ENCODE results near the gene OGFR.

OGFR gene

DNA sequence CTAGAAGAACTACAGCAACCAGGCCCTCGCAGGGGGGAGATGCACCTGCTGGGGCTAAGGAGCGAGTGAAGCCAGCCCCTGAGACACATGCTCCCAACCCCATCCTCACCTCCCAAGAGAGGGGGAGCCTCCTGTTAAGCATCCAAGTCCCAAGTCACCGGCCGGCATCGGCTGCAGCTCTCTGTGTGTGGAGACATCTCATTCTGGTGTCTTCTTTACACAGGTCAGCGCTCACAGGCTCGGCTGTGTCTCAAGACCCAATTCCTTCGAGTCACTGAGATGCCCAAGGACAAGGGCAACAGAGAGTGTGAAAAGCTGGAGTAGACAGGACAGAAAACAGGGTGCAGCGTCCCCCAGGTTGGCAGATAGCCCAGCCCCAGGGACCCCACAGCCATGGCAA lies 29.4 kb upstream of the OGFR start:
- DNase-seq, result no peak
- H3K4me3 ChIP-seq (ENCODE audit: insufficient read depth, low read depth, low read length, poor library complexity, severe bottlenecking), result no peak overlapping the region
- no peaks in the 10 kb centered on the region for H3K27me3 ChIP-seq (replicated peaks; ENCODE audit: control insufficient read depth, insufficient read depth, low read length, poor library complexity, severe bottlenecking)
- no peak overlapping the region for H3K27ac ChIP-seq (ENCODE audit: insufficient read depth, low read length, poor library complexity, severe bottlenecking)
- no peaks in the 10 kb centered on the region for H3K9me3 ChIP-seq (ENCODE audit: control insufficient read depth, low read length)
- H3K36me3 ChIP-seq (ENCODE audit: control insufficient read depth, insufficient read depth, low read length), result no peaks in the 10 kb centered on the region
- H3K4me1 ChIP-seq (ENCODE audit: control insufficient read depth, insufficient read depth, low read length, poor library complexity, severe bottlenecking), result peaks cover 37% of the 10 kb centered on the region

DNA sequence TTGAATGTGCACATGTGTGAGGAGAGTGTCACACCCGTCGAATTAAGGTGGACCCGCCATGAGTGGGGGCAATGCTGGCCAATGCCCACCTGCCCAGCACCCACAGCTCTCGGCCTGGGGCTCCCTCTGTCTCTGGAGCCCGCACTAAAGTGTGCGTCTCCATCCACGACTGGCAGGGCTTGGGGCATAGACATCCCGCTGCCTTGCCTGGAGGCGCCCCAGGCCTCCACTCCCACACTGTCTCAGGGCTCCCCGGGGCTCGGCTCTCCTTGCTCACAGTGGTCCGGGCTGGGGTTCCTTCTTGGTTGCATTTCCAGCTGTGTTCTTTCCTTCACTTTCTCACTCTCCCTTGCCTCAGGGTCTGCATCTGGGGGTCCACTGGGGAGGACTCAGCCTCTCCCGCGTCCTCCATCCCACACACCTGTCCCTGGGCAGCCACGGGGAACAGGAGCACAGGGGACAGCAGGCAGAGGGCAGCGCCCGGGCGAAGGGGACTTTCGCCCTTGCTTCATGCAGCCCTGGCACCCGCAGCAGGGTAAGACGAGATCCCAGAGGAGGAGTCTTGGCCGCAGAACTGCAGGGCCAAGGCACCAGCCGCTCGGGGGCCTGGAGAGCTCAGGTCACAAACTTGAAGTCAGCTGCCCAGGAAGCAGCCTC lies 28.5 kb upstream of the OGFR start:
- peak overlapping the region; percentile 56 for H3K27ac ChIP-seq (ENCODE audit: insufficient read depth, low read length, poor library complexity, severe bottlenecking)
- no peak for DNase-seq
- H3K9me3 ChIP-seq (ENCODE audit: control insufficient read depth, low read length), result no peaks in the 10 kb centered on the region
- H3K4me3 ChIP-seq (ENCODE audit: insufficient read depth, low read depth, low read length, poor library complexity, severe bottlenecking), result peak overlapping the region; percentile 39
- peaks cover 37% of the 10 kb centered on the region for H3K4me1 ChIP-seq (ENCODE audit: control insufficient read depth, insufficient read depth, low read length, poor library complexity, severe bottlenecking)
- no peaks in the 10 kb centered on the region for H3K27me3 ChIP-seq (replicated peaks; ENCODE audit: control insufficient read depth, insufficient read depth, low read length, poor library complexity, severe bottlenecking)
- H3K36me3 ChIP-seq (ENCODE audit: control insufficient read depth, insufficient read depth, low read length), result no peaks in the 10 kb centered on the region

DNA sequence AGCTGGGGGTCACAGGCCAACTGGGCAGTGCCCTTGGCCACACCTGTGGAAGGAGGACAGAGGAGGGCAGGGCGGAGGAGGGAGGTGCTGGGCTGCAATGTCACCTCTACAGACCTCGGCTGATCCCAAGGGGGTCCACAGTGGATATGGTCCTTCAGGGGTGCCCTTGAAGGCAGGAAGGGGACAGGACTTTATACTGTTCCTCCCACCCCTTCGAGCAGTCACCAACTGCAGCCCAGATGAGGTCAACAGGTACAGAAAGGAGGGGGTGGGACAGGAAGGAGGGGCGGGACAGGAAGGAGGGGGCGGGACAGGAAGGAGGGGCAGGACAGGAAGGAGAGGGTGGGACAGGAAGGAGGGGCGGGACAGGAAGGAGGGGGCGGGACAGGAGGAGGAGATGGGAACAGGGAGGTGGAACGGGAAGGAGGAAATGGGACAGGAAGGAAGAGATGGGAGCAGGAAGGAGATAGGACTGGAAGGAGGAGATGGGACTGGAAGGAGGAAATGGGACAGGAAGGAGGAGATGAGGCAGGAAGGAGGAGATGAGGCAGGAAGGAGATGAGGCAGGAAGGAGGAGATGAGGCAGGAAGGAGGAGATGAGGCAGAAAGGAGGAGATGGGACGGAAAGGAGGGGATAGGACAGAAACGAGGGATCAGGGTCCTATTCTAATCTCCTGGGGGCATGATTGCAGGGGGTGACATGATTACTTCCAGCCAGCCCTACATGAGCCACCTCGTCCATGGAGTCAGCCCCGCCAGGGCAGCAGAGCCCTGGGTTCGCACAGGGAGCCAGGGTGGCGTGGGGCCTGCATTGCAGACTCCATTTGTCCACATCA lies 27.7 kb upstream of the OGFR start:
- no peaks in the 10 kb centered on the region for H3K9me3 ChIP-seq (ENCODE audit: control insufficient read depth, low read length)
- peak overlapping the region; percentile 56 for H3K27ac ChIP-seq (ENCODE audit: insufficient read depth, low read length, poor library complexity, severe bottlenecking)
- H3K36me3 ChIP-seq (ENCODE audit: control insufficient read depth, insufficient read depth, low read length), result no peaks in the 10 kb centered on the region
- peak overlapping the region; percentile 39 for H3K4me3 ChIP-seq (ENCODE audit: insufficient read depth, low read depth, low read length, poor library complexity, severe bottlenecking)
- peaks cover 37% of the 10 kb centered on the region for H3K4me1 ChIP-seq (ENCODE audit: control insufficient read depth, insufficient read depth, low read length, poor library complexity, severe bottlenecking)
- H3K27me3 ChIP-seq (replicated peaks; ENCODE audit: control insufficient read depth, insufficient read depth, low read length, poor library complexity, severe bottlenecking), result no peaks in the 10 kb centered on the region
- peak; percentile 14 to 34 (median 26) for DNase-seq

DNA sequence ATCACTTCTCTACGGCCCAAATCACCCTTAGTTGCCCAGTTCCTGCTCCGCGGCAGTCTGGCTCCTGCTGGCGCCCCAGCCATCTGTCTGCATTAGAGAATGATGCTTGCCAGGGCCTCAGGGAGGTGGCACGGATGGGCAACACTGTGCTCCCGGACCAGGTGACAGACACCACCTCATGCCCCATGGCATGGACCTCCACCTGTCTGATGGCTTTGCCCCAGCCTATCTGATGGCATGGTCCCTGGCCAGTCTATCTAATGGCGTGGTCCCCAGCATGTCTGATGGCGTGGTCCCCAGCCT lies 27.2 kb upstream of the OGFR start:
- no peaks in the 10 kb centered on the region for H3K36me3 ChIP-seq (ENCODE audit: control insufficient read depth, insufficient read depth, low read length)
- peaks cover 37% of the 10 kb centered on the region for H3K4me1 ChIP-seq (ENCODE audit: control insufficient read depth, insufficient read depth, low read length, poor library complexity, severe bottlenecking)
- no peak overlapping the region for H3K27ac ChIP-seq (ENCODE audit: insufficient read depth, low read length, poor library complexity, severe bottlenecking)
- H3K9me3 ChIP-seq (ENCODE audit: control insufficient read depth, low read length), result no peaks in the 10 kb centered on the region
- H3K27me3 ChIP-seq (replicated peaks; ENCODE audit: control insufficient read depth, insufficient read depth, low read length, poor library complexity, severe bottlenecking), result no peaks in the 10 kb centered on the region
- H3K4me3 ChIP-seq (ENCODE audit: insufficient read depth, low read depth, low read length, poor library complexity, severe bottlenecking), result no peak overlapping the region
- no peak for DNase-seq

DNA sequence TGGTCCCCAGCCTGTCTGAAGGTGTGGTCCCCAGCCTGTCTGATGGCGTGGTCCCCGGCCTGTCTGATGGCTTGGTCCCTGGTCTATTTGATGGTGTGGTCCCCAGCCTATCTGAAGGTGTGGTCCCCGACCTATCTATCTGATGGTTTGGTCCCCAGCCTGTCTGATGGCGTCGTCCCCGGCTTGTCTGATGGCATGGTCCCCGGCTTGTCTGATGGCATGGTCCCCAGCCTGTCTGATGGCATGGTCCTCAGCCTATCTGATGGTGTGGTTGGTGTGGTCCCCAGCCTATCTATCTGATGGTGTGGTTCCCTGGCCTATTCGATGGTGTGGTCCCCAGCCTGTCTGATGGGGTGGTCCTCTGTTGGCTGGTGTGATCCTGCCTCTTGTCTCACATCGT lies 26.6 kb upstream of the OGFR start:
- Histone ChIP-seq H3K27ac (ENCODE audit: insufficient read depth, low read length, poor library complexity, severe bottlenecking) (no peak overlapping the region), H3K9me3 (ENCODE audit: control insufficient read depth, low read length) (no peaks in the 10 kb centered on the region), H3K27me3 (replicated peaks; ENCODE audit: control insufficient read depth, insufficient read depth, low read length, poor library complexity, severe bottlenecking) (no peaks in the 10 kb centered on the region), H3K36me3 (ENCODE audit: control insufficient read depth, insufficient read depth, low read length) (no peaks in the 10 kb centered on the region), H3K4me1 (ENCODE audit: control insufficient read depth, insufficient read depth, low read length, poor library complexity, severe bottlenecking) (peaks cover 37% of the 10 kb centered on the region), H3K4me3 (ENCODE audit: insufficient read depth, low read depth, low read length, poor library complexity, severe bottlenecking) (no peak overlapping the region)
- DNase-seq, result no peak

DNA sequence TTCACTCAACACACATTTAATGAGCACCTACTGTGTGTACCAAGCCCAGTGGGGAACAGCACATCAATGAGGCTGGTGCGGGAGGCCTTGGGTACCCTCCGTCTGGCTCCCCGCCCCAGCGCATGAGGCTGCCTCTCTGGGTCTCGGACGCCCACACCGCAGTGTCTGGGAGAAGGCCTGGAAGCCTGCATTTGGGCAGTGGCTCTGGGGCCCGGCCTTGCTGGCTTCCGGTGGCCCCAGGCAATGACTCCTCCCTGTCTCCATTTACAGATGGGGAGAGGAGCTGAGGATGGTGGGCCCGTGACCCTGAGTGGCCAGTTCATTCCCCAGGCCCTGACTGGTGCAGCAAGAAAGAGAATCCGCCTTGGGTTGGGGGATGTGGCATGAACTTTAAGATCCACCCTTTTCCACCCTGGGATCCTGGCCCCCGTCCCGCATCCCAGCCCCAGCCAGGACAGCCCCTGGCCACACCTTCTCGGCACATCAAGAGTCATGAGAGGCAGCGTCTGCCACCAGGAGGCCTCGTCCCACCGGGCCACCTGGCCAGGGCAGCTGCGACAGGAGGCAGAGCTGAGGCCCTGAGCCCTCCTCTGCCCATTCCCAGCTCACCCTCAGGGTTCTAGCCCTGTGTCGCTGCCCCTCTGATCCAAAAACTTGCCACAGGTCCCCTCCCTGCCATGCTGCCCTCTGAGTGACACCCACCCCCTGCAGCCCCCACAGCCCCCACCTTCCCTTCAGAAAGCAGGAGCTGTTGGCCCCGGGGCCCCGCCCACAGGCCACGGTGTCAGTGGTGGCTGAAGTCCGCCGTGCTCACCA lies 25.8 kb upstream of the OGFR start:
- peaks cover 37% of the 10 kb centered on the region for H3K4me1 ChIP-seq (ENCODE audit: control insufficient read depth, insufficient read depth, low read length, poor library complexity, severe bottlenecking)
- no peaks in the 10 kb centered on the region for H3K27me3 ChIP-seq (replicated peaks; ENCODE audit: control insufficient read depth, insufficient read depth, low read length, poor library complexity, severe bottlenecking)
- H3K27ac ChIP-seq (ENCODE audit: insufficient read depth, low read length, poor library complexity, severe bottlenecking), result no peak overlapping the region
- no peaks in the 10 kb centered on the region for H3K36me3 ChIP-seq (ENCODE audit: control insufficient read depth, insufficient read depth, low read length)
- no peak overlapping the region for H3K4me3 ChIP-seq (ENCODE audit: insufficient read depth, low read depth, low read length, poor library complexity, severe bottlenecking)
- no peaks in the 10 kb centered on the region for H3K9me3 ChIP-seq (ENCODE audit: control insufficient read depth, low read length)
- DNase-seq, result no peak

DNA sequence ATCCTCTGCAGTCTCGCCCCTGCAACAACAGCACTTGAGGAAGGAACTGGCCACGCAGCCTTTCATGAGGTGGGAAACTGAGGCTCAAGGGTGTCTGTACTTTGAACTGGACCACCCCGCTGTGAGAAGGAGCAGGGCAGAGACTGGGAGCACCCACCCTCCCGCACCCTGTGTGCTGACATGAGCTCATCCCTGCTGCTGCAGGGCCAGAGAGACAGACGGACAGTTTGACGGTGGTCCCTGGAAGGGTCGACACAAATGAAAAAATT lies 25.3 kb upstream of the OGFR start:
- no peak for DNase-seq
- peaks cover 32% of the 10 kb centered on the region for H3K4me1 ChIP-seq (ENCODE audit: control insufficient read depth, insufficient read depth, low read length, poor library complexity, severe bottlenecking)
- H3K36me3 ChIP-seq (ENCODE audit: control insufficient read depth, insufficient read depth, low read length), result no peaks in the 10 kb centered on the region

DNA sequence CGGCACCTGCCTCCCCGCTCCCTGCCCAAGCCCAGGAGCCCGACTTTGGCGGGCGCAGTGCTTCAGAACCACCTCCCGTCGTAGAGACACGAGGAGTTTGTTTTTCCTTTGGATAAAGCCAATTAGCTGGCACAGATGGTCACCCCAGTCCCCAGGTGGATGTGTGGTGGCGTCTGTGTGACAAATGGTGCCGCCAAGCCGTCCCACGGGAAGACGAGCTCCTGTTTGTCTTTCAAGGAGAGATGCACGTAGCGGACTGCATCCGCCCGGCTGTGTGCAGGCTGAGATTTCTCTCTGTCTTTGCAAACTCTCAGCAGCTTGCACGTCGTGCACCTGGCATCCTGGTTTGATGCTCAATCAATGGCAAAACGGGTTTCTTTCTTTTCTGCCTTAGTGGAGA lies 24.4 kb upstream of the OGFR start:
- H3K4me3 ChIP-seq (ENCODE audit: insufficient read depth, low read depth, low read length, poor library complexity, severe bottlenecking), result no peak overlapping the region
- no peak overlapping the region for H3K27ac ChIP-seq (ENCODE audit: insufficient read depth, low read length, poor library complexity, severe bottlenecking)
- no peaks in the 10 kb centered on the region for H3K36me3 ChIP-seq (ENCODE audit: control insufficient read depth, insufficient read depth, low read length)
- no peaks in the 10 kb centered on the region for H3K27me3 ChIP-seq (replicated peaks; ENCODE audit: control insufficient read depth, insufficient read depth, low read length, poor library complexity, severe bottlenecking)
- no peak for DNase-seq
- no peaks in the 10 kb centered on the region for H3K9me3 ChIP-seq (ENCODE audit: control insufficient read depth, low read length)
- H3K4me1 ChIP-seq (ENCODE audit: control insufficient read depth, insufficient read depth, low read length, poor library complexity, severe bottlenecking), result peaks cover 23% of the 10 kb centered on the region

More for the DNA sequence above, 25.3 kb upstream of the OGFR start:
- Histone ChIP-seq H3K9me3 (ENCODE audit: control insufficient read depth, low read length) (no peaks in the 10 kb centered on the region), H3K27ac (ENCODE audit: insufficient read depth, low read length, poor library complexity, severe bottlenecking) (no peak overlapping the region), H3K27me3 (replicated peaks; ENCODE audit: control insufficient read depth, insufficient read depth, low read length, poor library complexity, severe bottlenecking) (no peaks in the 10 kb centered on the region), H3K4me3 (ENCODE audit: insufficient read depth, low read depth, low read length, poor library complexity, severe bottlenecking) (no peak overlapping the region)

DNA sequence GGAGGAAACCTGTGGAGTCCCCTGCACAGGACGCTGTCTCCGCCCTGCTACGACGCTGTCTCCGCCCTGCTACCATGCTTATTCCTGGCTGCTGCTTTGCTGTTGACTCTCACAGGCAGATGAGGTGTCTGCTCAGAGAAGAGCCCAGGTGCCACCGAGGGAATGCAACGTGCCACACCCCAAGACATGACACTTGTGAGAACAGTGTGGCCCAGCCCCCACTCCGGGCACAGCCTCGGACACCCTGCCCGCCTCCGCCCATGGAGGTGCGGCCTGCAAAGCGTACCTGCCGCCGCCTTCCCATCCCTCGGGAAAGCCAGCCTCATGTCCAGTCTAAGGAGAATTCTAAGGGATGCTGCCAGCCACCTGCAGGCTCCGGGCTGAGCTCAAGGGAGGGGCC lies 23.9 kb upstream of the OGFR start:
- Histone ChIP-seq H3K27ac (ENCODE audit: insufficient read depth, low read length, poor library complexity, severe bottlenecking) (no peak overlapping the region), H3K27me3 (replicated peaks; ENCODE audit: control insufficient read depth, insufficient read depth, low read length, poor library complexity, severe bottlenecking) (no peaks in the 10 kb centered on the region), H3K4me3 (ENCODE audit: insufficient read depth, low read depth, low read length, poor library complexity, severe bottlenecking) (no peak overlapping the region), H3K4me1 (ENCODE audit: control insufficient read depth, insufficient read depth, low read length, poor library complexity, severe bottlenecking) (peaks cover 18% of the 10 kb centered on the region), H3K9me3 (ENCODE audit: control insufficient read depth, low read length) (no peaks in the 10 kb centered on the region), H3K36me3 (ENCODE audit: control insufficient read depth, insufficient read depth, low read length) (no peaks in the 10 kb centered on the region)
- no peak for DNase-seq
